GM12873 (cell line): ENCODE results near the gene EXOSC2.

Experiments used
- TF ChIP-seq, protein P1 (sequence below): IDR thresholded peaks from 2 replicates; pipeline ENCODE4 v1.5.1; 2012; ENCODE audit warnings: low read depth, mild to moderate bottlenecking, moderate library complexity, low read length, control low read depth; ENCODE audit not compliant: insufficient read depth; ENCODE audit errors: missing control alignments

The EXOSC2 gene

DNA sequence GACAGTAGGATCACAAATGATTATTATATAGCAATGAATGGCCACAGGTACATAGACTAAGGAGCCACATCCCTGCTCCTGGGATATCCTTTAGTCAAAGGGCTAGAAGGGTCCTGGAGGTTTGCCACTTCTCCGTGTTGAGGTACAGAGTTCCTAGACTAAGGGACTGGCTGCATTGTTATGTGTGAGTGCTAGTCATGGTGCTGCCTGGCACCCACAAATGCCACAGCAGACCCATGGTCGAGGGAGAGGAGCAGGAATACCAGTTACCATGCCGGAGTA, 47.4 kb downstream of the EXOSC2 start:
- TF ChIP-seq, protein P1, sequence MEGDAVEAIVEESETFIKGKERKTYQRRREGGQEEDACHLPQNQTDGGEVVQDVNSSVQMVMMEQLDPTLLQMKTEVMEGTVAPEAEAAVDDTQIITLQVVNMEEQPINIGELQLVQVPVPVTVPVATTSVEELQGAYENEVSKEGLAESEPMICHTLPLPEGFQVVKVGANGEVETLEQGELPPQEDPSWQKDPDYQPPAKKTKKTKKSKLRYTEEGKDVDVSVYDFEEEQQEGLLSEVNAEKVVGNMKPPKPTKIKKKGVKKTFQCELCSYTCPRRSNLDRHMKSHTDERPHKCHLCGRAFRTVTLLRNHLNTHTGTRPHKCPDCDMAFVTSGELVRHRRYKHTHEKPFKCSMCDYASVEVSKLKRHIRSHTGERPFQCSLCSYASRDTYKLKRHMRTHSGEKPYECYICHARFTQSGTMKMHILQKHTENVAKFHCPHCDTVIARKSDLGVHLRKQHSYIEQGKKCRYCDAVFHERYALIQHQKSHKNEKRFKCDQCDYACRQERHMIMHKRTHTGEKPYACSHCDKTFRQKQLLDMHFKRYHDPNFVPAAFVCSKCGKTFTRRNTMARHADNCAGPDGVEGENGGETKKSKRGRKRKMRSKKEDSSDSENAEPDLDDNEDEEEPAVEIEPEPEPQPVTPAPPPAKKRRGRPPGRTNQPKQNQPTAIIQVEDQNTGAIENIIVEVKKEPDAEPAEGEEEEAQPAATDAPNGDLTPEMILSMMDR = no peak

DNA sequence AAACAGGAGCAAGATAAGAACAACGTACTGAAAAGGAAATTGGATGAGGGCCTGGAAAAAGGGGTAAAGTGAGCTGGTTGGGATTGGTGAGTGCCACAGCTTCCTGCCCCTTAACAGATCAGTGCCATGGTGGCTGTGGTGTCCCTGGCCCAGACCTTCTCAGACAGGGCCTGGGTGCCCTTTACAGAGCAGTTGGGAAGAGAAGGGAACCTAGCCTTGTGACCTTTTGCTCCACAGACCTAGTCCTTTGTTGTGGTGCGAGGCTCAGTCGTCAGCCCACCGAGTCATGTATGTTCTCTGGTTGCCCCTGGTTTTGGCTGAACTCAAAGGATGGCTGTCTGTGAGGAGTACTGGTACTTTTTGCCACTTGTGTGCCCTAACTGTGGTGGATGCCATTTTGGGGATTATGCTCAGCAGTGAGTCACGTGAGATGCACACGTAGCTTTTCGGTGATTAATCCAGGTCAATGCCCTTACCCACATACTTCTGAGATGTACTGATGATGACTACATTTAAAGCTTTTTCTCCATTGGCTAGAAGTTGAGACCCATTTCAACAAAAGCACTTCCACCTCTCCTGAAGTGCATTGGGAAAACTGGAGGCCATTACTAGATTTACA, 48.4 kb downstream of the EXOSC2 start:
- TF ChIP-seq, protein P1 = no peak

DNA sequence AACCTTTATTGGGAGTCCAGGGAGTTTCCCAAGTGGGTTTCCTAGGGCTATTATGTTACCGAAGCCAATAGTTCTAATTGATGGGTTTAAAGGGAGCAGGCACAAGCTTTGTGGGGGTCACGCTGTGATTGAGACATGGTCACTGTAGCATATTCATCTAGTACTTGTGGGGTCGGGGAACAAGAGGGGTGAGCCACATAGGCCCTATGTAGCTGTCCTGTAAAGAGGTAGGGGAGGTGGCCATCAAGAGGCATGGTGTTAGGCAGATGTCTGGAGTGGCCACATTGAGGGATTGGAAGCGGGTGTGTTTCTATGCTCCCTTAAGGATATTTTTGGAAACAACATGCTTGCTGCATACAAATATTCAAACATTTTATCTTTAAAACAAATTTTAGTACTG, 50.1 kb downstream of the EXOSC2 start:
- TF ChIP-seq, protein P1 = no peak

DNA sequence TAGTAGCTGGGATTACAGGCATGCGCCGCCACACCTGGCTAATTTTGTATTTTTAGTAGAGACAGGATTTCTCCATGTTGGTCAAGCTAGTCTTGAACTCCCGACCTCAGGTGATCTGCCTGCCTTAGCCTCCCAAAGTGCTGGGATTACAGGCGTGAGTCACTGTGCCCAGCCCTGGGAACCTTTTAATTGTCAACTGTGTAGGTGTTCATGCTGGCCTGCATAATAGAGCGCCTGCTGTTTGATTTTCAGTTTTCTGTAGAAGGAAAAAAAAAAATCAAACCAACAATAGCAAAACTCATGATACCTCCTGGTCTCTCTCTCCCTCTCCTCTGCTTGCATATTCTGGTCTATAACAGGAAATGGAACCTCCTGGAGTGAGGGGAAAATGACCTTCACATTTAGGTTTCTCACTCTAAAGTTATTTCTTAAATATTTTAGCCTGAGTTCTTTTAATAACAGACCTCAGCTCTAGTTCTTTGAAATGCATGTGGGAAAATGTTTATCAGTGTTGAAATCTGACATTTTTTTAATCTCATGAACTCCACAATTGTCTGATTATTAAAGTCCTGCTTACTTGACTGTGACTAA, 51.7 kb downstream of the EXOSC2 start:
- TF ChIP-seq, protein P1 = no peak

DNA sequence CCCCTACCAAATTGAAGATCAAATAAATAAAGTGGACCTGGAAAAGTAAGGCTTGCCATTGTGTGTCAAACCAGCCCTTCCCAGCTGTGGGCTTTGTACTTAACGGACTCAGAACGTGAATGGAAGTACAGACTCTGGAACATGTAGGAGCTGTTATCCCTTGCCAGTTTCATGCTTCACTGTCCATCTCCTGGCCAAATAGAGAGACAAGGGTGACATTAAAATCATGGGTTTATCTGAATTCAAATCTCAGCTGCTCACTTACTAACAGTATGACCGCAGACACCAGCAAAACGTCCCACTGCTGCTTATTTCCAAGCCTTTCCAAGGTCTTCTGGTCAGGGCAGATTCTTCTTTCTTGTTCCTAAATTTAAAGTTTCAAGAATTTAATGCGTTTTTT, 52.2 kb downstream of the EXOSC2 start:
- TF ChIP-seq, protein P1 = no peak

DNA sequence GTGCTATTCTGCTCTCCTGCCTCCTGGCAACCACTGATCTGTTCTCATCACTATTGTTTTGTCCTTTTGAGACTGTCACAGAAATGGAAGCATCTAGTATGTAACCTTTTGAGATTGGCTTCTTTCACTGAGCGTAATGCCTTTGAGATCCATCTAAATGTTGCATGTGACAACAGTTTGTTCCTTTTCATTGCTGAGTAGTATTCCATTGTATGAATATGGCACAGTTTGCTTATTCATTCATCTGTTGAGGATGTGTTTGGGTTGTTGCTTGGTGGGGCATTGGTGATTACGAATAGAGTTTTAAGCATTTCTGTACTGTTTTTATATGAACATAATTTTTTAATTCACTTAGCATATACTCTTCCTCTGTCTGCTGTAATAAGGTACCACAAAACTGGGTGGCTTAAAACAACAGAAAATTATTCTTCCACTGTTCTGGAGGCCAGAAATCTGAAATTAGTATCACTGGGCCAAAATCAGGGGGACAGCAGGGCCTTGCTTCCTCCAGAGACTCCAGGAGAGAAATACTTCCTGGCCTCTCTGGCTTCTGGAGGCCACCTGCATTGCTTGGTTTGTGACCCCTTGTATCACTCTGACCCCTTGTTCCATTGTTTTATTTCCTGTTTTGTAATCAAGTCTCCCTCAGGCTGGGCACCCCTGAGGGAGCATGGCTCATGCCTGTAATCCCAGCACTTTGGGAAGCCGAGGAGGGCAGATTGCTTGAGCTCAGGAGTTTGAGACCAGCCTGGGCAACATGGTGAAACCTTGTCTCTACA, 53.0 kb downstream of the EXOSC2 start:
- TF ChIP-seq, protein P1 = no peak

DNA sequence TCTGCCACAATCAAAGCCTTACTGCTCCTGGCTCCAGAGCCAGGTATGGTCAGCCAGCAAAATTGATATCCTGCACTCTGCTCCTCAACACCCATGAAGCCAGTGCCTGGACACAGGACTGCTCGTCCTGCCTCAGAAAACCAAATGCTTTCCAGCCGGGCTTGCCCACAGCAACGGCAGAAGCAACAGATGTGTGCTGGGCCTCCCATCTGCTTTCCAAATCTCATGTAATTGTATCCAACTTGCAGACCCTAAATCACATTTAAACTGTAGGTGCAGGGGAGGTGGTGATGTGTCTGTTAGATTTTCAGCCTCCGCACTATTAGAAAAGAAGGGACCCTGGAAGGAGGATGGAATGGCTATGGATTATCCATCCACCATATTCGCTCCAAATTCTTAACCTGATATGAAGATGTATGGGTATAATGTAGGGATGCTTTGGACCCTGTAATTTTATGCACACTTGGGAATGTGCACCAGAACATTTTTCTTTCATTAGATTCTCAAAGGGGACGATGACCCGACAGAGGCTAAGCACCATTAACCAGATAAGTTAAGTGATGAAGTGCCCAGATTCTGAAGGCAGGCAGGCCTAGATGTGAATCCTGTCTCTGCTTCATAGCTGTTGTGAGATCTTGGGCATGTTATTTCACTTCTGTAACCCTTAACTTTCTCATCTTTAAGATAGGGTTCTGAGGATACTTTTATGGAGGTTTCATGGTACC, 58.2 kb downstream of the EXOSC2 start:
- TF ChIP-seq, protein P1 = no peak
